ENCODE results near the gene NOL6.
"Not testable (repeated sequence)": the region's sequence is repeated elsewhere in the genome, so short reads cannot be mapped to it uniquely, and the experiment has no call there.

The NOL6 gene

DNA sequence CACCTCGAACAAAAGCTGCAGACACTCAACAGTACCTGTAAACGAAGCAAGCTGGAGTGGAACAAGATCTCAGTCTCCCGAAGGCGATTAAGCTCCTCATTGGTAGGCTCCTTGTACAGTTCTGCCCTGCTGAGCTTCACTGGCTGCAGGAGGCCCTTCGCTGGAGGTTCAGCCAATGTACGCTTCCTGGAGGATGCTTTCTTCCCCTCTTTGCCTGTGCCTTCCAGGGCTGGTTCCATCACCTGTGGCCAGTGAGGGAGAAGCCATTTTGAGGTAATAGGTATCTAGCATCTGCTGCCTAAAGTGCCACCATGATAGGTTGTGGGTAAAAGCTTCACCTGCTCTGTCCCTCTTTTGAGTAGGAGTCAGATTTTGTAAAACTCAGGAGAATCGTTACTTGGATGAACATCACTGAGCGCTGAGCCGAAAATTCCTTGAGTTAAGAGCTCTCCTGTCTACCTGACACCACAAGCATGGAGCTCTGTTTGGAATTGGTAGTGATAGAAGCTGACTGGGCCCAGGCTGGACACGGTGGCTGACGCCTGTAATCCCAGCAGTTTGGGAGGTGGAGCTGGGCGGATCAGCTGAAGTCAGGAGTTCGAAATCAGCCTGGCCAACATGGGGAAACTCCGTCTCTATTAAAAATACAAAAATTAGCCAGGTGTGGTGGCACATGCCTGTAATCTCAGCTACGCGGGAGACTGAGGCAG lies 1.4 kb downstream of the NOL6 start:
- DNase-seq: no peak

DNA sequence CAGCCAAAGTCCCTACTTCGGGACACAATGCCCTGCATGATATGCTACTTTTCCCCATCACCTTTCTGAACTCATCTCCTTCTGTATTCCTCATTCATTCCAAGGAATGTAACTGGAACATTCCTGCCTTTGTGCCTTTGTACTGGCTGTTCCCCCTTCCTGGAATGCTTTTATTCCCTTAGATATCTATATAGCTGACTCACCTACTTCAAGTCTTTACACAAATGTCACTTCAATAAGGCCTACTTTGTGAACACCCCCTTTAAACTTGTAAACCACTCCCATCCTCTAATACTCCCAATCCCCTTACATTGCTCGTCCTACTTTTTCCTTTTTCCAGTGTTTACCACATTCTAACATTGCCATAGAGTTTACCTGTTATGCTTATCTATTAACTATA lies 2.4 kb downstream of the NOL6 start:
- DNase-seq: no peak

DNA sequence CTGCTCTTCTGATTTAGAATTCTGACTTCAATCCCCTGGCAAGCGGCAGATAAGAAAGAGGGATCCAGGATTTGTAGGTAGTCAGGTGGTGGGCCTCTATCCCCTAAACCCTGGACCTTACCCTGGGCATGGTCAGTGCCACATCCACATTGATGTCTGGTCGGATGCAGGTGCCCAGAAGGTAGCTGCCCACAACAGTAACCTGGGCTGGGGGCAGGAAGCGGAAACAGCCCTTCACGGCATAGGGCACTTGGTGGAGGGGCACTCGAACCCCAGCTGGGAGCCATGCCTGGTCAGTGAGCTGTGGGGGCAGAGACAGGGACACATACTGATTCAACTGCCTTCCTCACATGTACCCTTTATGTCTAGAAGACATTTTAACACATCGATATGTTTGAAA lies 3.8 kb downstream of the NOL6 start:
- DNase-seq: no peak

DNA sequence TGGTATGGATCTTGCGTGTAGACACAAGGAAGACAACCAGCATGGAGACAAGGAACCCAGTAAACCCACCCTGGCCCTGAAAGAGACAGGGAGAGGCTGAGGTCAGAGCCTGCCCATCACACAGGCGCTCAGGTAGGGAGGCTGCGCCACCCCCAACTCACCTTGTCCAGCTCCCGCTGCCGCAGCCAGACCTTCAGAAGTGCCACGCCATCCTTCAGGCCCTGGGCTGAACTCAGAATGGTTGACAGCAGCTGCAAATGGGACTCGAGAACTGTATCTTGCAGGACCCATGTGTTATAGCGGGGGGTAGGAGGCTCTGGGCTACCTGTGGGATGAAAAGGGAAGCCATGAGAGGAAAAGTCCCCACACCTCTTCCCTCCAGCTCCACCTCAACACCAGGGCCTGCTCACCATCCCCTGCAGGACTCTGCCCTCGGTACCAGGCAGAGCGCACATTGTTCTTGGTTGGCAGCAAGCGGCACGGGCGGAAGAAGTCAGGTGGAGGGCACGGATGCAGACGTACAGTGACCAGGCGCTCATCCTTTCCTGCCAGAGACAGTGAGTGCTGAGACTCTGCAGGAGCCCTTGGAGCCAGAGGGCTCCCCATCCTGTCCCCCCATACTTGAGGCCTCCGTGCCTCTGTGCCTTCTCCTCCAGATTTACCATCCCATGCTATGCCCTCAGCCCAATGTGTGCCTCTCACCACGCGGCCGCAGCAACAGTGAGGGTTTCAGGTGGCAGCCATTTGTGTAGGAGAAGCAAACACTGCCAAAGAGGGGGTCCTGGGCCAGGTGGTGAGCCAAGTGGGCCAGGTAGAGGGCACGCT lies 4.7 kb downstream of the NOL6 start:
- DNase-seq: no peak

DNA sequence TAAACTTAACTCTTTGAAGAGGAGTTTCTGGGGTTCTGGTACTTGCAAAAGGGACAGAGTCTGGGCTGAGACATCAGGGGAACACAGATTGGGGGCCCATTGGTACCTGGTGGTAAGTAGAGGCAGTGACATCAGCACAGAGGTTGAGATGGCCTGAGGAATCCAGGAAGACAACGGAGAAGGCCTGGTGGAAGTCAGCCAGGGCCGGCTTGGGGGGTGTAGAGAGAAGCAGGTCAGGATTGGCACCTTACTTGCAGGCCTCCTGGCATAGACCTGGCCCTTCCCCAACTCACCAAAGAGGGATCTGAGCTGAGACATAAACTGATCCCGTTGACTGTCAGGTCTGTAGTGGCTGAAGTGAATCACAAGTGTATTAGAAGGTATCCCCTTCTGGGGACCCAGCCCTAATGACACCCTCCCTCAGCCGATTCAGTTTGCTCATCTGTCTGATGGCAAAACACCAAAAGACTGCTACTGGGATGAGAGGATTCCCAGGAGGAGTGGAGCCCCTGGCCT lies 5.5 kb downstream of the NOL6 start:
- DNase-seq: no peak

DNA sequence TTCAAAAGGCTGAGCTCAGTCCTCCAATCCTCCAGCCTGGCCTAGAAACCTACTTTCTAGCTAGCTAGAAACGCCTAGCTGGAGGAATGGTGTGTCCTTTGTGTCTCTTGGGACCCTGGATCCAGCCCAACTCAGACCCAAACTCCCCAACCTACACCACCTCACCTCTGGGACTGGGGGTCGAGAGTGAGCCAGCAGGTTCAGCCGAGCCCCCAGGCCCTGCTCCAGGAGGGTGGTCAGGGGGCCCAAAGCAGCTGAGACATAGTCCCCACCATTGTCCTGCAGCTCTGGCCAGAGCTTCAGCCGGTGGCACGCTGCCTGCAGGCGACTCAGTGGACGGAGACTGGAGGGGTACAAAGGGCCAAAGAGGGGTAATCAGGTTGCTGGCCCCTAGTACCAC lies 6.2 kb downstream of the NOL6 start:
- no peak for DNase-seq

DNA sequence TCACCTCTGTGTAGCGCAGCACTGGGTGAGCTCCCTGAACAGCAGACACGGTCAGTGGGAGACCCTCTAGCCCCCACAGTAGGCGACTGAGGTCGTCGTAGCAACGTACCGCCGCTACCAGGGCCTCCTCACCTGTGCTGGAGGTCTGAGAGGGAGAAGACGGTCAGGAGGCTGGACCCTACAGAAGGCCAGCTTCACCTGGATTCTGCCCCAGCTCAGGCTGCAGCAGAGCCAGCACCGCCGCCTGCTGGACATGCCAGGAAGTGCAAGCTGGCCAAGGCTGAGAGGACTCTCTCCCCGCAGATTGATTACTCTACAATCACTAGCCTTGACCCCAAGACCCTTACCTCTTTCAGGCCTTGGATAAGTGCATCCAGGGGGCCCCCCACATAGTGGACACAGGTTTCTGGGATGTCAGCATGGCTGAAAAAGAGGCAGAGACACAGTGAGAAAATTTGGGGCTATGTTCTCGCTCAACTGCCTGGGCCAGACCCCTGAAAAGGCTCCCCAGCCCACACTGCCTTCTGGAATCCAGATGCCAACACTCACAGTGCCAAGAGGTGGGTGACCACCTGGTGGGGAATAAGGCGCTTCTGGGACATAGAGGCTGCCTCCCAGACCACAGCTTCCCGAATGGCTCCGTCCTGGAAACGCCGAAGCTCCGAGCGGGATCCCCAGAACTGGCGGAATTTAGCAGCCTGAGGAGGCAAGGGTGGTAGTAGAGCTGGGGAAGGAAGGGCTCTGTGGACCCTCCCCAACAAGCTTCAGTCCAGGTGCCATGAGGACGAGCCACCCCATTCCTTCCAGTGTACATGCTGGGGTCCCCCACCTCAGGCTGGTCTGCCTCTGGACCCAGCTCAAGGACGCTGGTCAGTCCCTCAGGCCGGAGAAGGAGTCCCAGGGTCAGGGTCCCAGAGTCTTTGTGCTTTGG lies 6.9 kb downstream of the NOL6 start:
- peak; percentile 22 for DNase-seq

DNA sequence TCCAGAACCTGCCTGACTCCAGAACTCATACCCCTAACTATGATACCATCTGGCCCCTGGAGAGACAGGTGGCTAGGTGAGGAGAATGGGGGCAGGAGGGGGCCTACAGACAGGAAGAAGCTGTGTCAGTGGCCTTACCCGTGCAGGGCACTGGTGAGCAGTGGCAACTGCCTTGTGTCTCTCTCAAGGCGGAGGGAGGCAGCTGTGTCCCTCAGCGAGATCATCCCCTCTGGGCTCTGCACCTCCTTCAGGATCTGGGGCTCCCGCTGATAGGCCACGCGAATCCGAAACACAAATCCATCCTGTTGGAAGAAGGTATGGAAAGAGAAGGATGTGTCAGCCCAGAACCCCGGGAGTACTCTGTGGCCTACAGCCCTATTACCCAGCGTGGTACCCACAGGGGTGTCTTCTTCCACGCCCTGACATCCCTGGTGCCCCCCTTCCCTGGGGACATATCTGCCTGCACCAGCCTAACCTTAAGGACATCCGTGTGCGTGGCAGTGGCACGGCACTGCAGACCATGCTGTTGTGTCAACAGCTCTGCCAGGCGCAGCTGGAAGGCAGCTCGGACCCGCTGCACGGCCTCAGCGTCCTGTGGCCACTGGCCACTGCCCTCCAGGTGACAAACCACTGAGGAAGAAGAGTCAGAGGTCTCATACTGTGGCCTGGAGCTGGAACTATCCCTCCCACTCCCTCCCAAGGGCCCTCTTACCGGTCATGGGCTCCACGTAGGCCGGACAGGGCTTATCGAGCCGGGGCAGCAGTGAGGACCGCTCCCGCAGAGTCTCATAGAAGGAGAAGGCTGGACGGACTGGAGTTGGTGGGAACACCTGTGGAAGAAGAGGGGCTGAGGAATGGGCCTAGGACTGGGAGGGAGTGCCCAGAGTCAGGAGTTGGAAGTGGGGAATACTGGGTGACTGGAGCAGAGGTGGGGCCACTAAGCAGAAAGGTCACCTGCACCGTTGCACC lies 7.8 kb downstream of the NOL6 start:
- no peak for DNase-seq

DNA sequence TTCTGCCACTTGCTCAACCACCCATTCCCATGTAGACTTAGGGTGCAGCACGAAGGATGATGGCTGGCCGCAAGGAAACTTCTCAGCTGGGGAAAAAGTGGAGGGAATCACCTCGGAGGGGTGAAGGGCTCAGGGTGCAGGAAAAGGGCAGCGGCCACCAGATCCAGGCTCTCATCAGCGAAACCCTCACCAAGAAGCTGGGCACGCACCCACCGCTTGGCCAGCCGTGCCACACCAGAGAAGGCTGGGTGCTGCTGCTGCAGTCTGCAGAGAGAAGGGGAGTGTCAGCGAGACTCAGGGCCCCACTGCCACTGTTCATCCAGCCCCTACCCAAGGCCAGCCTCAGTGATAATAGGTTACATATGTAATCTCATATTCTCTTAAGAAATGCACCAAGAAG lies 8.6 kb downstream of the NOL6 start:
- DNase-seq: no peak

DNA sequence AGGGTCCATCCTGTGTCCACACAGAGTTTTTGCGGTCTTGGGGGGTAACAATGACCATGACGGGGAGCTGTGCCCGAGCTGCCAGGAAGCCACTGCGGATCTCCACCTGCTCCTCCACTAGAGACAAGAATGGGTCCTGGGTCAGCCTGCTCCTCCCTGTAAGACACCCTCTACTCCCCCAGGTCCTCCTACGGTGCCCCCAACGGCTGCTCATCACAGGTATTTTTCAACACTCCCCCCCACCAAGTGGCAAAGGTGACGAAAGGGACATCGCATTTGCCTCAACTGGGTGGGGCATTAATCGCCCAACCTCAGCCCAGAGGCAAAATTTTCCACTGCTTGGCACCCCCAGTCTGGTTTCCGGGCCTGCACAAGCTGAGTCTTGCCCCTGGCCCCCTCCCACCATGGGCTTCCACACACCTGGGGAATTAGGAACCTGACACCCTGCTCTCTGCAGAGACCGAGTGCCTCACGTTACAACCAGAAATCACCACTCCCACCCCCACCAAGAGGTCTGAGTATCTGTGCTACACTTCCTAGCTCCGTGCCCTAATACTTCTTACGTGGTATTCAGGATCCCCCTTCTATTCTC lies 9.6 kb downstream of the NOL6 start:
- no peak for DNase-seq

DNA sequence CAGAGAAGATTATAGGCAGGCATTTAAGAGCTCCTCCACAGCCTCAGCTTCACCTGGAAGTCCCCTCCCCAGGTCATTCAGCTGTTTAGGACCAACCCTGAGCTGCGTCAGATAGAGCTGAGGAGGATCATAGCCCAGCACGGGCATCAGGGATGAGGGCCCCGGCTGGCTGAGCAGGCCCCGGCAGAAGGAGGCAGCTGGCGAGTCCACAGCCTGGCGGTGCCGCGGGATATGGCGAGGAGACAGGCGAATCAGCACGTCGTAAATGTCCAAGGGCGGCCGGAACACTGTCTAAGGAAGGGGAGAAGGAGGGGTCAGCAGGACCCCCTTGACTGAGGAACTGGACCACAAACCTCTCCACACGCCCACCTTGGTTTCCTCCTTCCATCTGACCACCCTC lies 10.6 kb downstream of the NOL6 start:
- DNase-seq: no peak

DNA sequence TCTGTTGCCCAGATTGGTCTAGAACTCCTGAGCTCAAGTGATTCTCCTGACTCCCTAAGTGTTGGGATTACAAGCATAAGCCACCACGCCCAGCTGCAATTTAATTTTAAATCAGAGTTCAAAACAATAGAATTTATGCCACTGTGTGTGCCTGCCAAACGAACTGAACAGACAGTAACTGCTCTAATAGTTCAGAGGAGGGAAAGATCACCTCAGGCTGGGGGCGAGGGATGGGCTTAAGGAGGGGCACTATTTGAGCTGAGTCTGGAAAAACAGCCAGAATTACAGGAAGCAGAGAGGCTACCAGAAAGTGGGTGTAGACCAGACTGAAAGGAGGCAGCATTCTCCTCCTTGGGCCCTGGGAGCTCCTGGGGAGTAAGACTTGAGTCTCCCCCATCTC lies 12.2 kb downstream of the NOL6 start:
- DNase-seq: no peak

DNA sequence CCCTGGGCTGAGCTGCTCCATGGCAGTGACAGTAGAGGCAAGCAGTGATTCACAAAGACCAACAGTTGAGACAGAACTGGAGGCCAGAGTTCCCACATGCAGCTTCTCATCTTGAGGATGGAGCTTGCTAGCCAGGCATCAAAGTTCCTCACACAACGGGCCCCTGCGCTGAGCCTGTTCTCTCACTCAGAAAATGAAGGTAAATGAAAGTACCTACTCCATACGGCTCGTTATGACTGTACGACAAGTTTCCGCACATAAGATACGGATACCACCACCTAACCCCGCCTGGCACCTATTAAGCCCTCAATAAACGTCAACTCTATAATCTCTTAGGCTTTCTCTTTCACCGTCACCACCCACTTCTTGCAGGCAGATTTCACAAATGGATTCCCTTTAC lies 12.9 kb downstream of the NOL6 start:
- no peak for DNase-seq

DNA sequence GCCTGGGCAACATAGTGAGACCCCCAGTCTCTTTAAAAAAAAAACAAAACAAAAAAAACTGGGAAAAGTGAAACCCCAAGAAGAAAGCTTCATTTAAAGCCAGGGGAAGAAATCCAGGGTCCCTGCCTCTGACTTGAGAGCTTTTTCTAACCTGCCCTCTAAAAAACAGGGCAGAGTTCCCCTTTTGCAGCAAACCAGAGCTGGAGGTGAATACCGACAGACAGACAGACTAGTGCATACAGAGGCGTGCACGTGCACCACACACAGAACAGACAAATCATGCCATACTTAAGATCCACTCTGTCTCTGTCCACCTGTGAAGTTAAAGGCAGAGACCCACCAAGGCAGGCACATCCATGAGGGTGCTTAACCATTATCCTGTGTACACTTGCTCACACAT lies 14.6 kb downstream of the NOL6 start:
- DNase-seq: no peak

DNA sequence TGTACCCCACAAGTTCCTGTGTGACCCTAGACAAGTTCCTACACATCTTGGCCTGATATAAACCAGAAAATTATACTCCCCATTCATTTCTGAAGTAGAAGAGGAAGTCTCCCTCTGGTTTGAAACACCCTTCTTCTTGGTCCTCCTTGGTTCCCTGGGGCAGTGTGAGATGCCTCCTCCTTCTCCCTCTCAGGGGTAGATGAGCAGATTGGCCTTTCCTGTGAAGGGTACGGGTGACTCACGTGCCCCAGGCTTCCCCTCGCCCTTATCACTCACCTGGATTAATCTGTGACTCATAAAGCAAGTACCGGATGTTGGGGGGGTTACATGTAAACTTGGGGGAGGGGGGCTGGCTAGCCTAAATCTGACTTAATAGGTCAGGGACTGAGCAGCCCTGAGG lies 15.3 kb downstream of the NOL6 start:
- no peak for DNase-seq

DNA sequence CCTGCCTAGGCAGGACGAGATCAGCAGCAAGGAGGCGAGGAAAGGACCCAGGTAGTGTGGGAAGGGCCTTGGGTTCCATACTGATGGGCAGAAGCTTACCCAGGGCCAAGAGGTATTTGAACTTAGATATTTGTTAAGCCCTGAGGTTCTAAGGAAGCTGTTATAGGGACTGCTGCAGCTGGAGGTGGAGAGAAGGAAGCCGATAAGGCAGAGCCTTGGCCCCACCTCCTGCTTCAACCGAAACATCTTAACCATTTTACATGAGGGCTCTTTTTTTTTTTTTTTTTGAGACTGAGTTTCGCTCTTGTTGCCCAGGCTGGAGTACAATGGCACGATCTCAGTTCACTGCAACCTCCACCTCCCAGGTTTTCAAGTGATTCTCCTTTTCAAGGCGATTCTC lies 17.8 kb downstream of the NOL6 start:
- no peak for DNase-seq

DNA sequence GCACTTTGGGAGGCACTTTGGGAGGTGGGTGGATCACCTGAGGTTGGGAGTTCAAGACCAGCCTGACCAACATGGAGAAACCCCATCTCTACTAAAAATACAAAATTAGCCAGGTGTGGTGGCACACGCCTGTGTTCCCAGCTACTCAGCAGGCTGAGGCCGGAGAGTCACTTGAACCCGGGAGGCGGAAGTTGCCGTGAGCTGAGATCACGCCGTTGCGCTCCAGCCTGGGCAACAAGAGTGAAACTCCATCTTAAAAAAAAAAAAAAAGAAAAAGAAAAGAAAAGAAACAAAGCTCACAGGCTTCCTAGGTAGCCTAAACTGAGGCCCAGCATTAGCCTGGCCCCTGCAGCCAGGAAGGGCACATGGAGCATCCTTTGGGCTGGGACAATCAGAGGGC lies 18.3 kb downstream of the NOL6 start:
- not testable (repeated sequence) for DNase-seq

DNA sequence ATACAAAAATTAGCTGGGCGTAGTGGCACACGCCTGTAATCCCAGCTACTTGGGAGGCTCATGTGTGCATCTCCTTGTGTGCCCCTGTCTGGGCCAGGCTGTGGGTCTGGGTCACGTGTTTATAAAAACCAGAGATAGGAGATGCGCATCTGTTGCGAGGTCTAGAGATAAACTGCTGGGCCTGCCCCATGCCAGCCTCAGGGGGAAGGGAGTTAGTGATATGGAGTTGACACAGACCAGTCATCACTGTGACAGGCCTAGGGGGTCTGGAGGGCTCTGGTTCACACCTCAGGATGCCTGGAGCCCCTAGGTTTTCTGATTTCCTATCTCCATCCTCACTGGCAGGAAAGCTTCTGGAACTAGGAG lies 19.1 kb downstream of the NOL6 start:
- DNase-seq: not testable (repeated sequence)

DNA sequence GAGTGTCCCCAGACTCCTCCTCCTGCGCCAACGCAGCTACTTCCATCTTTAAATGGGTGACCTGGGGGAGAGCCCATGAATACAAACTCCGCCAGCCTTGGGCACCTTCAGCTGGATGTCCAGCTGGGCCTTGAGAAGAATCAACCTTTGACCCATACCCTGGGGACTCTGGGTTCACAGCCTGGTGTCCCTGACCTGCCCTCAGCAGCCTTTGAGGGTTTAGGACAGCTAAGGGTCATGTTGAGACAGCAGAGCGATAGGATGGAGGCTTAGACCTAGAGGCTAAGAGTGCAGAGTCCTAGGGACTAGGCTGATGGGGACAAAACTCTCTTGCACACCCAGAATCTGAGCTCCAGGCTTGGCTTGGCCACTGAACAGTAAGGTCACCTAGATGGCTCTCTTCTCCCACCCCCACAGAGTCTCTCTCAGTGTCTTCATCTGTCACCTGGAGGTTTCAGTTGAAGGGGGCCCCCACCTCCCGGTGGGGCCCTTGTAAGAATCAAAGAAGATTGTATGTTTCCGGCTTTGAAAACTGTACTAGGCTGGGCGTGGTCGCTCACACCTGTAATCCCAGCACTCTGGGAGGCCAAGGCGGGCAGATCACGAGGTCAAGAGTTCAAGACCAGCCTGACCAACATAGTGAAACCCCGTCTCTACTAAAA lies 19.6 kb downstream of the NOL6 start:
- no peak for DNase-seq

DNA sequence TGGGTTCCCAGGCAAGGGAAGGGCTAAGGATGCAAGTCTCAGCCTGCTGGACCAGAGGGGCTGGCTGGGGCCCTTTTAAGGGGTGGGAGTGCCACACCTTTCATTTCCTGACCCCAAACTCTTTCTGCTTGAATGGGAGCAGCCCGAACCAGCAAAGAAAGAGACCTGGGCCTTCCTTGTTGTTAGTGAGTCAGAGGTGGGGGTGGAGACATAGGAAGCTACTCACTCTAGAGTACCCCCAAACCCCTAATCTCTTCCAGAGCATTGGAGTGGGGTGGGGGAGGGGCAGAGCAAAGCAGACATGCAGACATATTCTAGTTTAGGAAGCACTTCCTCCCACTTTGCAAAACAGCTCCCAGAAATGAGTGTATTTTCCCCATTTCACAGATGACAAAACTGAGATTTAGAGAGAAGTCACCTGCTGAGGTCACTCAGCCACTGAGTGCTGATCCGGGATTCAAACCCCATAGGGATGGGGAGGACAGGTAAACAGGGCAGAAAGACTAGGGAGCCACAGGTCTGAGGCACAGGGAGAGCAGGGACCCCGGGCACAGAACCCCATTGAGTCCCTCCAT lies 20.4 kb downstream of the NOL6 start:
- no peak for DNase-seq

DNA sequence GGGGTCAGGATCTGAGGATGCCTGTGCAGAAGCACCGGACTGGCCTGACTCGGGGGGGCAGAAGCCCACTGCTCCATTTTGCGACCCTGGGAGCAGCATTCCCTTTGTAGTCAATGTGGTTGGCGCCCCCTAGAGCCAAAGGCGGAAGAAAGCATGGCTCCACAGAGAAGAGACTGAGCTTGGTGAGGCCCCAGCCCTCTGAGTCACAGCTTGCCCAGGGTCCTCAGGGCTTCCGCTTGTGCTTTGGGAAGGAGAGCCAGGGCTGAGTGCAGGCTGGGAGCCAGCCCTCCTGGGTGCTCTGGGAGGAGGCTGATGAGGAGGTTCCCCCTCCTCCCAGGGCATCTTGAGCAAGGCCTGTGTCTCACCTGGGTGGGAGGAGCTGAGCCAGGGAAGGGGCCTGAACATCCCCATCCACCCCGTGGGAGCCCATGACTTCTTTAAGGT lies 20.9 kb downstream of the NOL6 start:
- peak; percentile 14 for DNase-seq

All from NCI-H2029 (cell line).